ENCODE results near the gene ARHGAP26. TPM values are rescaled to one million over a fixed set of nuclear protein-coding genes. Genes with fewer than 3 reads are reported as not detected.

The ARHGAP26 gene
- polyA plus RNA-seq, 3 donors = 26.5 to 56.8 (median 28.7) TPM

DNA sequence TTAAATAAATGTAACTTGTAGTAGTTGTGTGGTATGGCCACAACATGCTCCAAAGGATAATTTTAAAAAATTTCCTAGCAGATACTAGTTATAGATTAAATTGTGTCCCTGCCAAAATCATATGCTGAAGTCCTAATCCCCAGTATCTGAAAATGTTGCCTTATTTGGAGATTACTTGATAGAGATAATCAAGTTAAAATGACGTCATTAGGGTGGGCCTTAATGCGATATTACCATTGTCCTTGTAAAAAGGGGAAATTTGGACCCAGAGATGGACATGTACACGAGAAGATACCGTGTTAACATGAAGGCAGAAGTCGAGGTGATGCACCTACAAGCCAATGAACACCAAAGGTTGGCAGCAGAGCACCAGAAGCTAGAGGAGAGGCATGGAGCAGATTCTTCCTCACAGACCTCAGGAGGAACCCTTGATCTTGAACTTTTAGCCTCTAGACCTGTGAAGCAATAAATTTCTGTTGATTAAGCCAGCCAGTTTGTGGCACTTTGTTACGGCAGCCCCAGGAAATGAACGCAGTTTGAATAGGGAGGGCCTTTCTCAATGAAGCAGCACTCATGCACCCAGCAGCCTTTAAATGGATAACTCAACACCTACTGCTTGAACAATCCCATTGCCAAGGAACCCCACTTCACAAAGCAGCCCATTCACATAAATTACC lies 148.9 kb downstream of the ARHGAP26 start:
- Histone ChIP-seq H3K4me3 (replicated peaks in 1 of 3; ENCODE audit: low read depth in 2 of 3, low read length in 3 of 3) (no peak overlapping the region), H2AFZ (ENCODE audit: insufficient read depth, low read depth, low read length, poor library complexity, severe bottlenecking) (no peak overlapping the region), H3K36me3 (replicated peaks in 1 of 2; ENCODE audit: control insufficient read depth in 1 of 2, insufficient read depth in 2 of 2, low read length in 2 of 2) (peaks cover 57 to 84% of the 10 kb centered on the region in 2 donors), H3K79me2 (ENCODE audit: insufficient read depth, low read length) (peaks cover 7% of the 10 kb centered on the region), H3K4me1 (ENCODE audit: control insufficient read depth in 1 of 2, insufficient read depth in 2 of 2, low read length in 2 of 2) (peaks cover 10 to 19% of the 10 kb centered on the region in 2 donors), H3K9me3 (replicated peaks in 1 of 2; ENCODE audit: control insufficient read depth in 1 of 2, insufficient read depth in 1 of 2, low read length in 2 of 2) (no peaks in the 10 kb centered on the region), H3K27me3 (ENCODE audit: control insufficient read depth in 2 of 2, insufficient read depth in 2 of 2, low read length in 2 of 2) (no peaks in the 10 kb centered on the region), H3K4me2 (replicated peaks; ENCODE audit: extremely low read depth, low read length, poor library complexity, severe bottlenecking) (no peak overlapping the region), H3K27ac (ENCODE audit: low read depth in 1 of 2, low read length in 2 of 2) (peak overlapping the region in 1 of 2 donors; percentile 49), H4K20me1 (ENCODE audit: insufficient read depth, low read length) (peaks cover 56% of the 10 kb centered on the region), H3K9ac (ENCODE audit: insufficient read depth, low read length, poor library complexity, severe bottlenecking) (no peak overlapping the region)
- peak overlapping the region in 5 of 7 donors; percentile 55 to 85 (median 70) for H3K27ac Mint-ChIP-seq
- intact Hi-C loops (cut with micrococcal nuclease) = no loop called here
- H3K36me3 Mint-ChIP-seq = peaks cover 75 to 81% of the 10 kb centered on the region in 2 donors
- TF ChIP-seq, protein P1, sequence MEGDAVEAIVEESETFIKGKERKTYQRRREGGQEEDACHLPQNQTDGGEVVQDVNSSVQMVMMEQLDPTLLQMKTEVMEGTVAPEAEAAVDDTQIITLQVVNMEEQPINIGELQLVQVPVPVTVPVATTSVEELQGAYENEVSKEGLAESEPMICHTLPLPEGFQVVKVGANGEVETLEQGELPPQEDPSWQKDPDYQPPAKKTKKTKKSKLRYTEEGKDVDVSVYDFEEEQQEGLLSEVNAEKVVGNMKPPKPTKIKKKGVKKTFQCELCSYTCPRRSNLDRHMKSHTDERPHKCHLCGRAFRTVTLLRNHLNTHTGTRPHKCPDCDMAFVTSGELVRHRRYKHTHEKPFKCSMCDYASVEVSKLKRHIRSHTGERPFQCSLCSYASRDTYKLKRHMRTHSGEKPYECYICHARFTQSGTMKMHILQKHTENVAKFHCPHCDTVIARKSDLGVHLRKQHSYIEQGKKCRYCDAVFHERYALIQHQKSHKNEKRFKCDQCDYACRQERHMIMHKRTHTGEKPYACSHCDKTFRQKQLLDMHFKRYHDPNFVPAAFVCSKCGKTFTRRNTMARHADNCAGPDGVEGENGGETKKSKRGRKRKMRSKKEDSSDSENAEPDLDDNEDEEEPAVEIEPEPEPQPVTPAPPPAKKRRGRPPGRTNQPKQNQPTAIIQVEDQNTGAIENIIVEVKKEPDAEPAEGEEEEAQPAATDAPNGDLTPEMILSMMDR (IDR thresholded peaks at IDR 0.05) = no peak
- no peak overlapping the region for H3K4me3 Mint-ChIP-seq
- peaks cover 29% of the 10 kb centered on the region for H3K4me1 Mint-ChIP-seq
- WGBS (ENCODE audit: insufficient coverage) = 64% methylated on average over 6 of the region's 7 CpGs
- no peaks in the 10 kb centered on the region for H3K9me3 Mint-ChIP-seq
- DNase-seq = peak in 2 of 3 donors; percentile 30 to 38
- peaks cover 0 to 2% (median 0%) of the 10 kb centered on the region in 3 donors for H3K27me3 Mint-ChIP-seq (ENCODE audit: low read depth in 3 of 3)

DNA sequence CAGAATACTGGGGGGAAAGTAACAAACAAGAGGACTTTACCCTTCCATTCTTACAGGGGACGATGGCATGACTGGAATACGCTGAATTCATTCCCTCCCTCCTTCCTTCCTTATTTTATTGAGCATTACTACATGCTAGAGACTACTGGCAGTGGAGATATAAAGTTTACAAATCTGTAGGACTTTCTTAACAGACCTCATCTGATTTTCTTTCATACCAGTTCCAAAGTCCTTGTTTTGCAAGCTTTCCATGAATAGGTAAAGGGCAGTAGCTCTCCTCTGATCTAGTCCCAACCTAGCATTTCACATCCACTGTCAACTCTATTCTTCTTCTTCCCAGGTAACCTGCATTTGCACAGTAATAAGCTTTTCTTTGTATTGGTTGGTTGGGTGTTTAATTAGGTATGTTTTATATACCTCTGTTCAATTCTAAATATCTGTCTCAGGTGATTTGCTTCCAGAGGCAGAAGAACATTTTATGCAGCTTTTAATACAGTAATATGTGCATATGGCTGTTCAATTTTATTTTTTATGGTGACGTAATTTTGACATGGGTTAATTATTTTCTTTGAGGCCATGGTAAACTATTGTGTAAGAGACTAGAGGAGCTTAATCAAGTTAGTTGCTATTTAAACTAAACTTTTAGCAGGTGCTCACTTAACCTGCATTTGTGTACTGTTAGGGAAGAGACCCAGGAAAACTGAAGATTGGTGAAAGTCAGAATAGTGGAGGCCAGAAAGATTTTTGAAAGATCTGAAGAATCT lies 150.9 kb downstream of the ARHGAP26 start:
- H3K4me3 ChIP-seq (replicated peaks in 1 of 3; ENCODE audit: low read depth in 2 of 3, low read length in 3 of 3) = no peak overlapping the region
- H3K4me1 Mint-ChIP-seq = peaks cover 42% of the 10 kb centered on the region
- TF ChIP-seq, protein P1 (IDR thresholded peaks at IDR 0.05) = no peak
- intact Hi-C loops (cut with micrococcal nuclease) = loop anchor here in 1 of 2 donors (5.0 to 10.0 kb wide), 2 partner anchors 41 to 904 kb away; no protein-coding TSS in a partner anchor
- H3K79me2 ChIP-seq (ENCODE audit: insufficient read depth, low read length) = peaks cover 14% of the 10 kb centered on the region
- WGBS (ENCODE audit: insufficient coverage) = no CpG with 5 or more reads among the region's 3 CpGs
- H3K9me3 ChIP-seq (replicated peaks in 1 of 2; ENCODE audit: control insufficient read depth in 1 of 2, insufficient read depth in 1 of 2, low read length in 2 of 2) = no peaks in the 10 kb centered on the region
- H3K4me2 ChIP-seq (replicated peaks; ENCODE audit: extremely low read depth, low read length, poor library complexity, severe bottlenecking) = no peak overlapping the region
- H3K27me3 Mint-ChIP-seq (ENCODE audit: low read depth in 3 of 3) = peaks cover 0 to 3% (median 0%) of the 10 kb centered on the region in 3 donors
- no peaks in the 10 kb centered on the region for H3K27me3 ChIP-seq (ENCODE audit: control insufficient read depth in 2 of 2, insufficient read depth in 2 of 2, low read length in 2 of 2)
- peaks cover 39 to 65% of the 10 kb centered on the region in 2 donors for H3K36me3 ChIP-seq (replicated peaks in 1 of 2; ENCODE audit: control insufficient read depth in 1 of 2, insufficient read depth in 2 of 2, low read length in 2 of 2)
- H3K27ac ChIP-seq (ENCODE audit: low read depth in 1 of 2, low read length in 2 of 2) = peak overlapping the region in 1 of 2 donors; percentile 44
- peak overlapping the region in 2 of 7 donors; percentile 11 to 12 for H3K27ac Mint-ChIP-seq
- peaks cover 29 to 39% of the 10 kb centered on the region in 2 donors for H3K4me1 ChIP-seq (ENCODE audit: control insufficient read depth in 1 of 2, insufficient read depth in 2 of 2, low read length in 2 of 2)
- no peak overlapping the region for H2AFZ ChIP-seq (ENCODE audit: insufficient read depth, low read depth, low read length, poor library complexity, severe bottlenecking)
- DNase-seq = no peak
- H3K9me3 Mint-ChIP-seq = no peaks in the 10 kb centered on the region
- no peak overlapping the region for H3K9ac ChIP-seq (ENCODE audit: insufficient read depth, low read length, poor library complexity, severe bottlenecking)
- H4K20me1 ChIP-seq (ENCODE audit: insufficient read depth, low read length) = peaks cover 55% of the 10 kb centered on the region
- peaks cover 70 to 71% of the 10 kb centered on the region in 2 donors for H3K36me3 Mint-ChIP-seq
- H3K4me3 Mint-ChIP-seq = no peak overlapping the region
